Measurements from ENCODE around the gene HAGHL. TPM values are rescaled to one million over a fixed set of nuclear protein-coding genes. Genes with fewer than 3 reads are reported as not detected.

The HAGHL gene
- total and polyA plus RNA-seq, 2 of the 8 experiments (the other 6 are each of a cell fraction or from before 2014, with no cell fraction given): 26.6 to 26.9 TPM

- Histone ChIP-seq H4K20me1 (replicated peaks in 1 of 2; ENCODE audit: control insufficient read depth in 1 of 2, insufficient read depth in 2 of 2, low read length in 2 of 2) (peaks cover 0 to 1% of the 10 kb centered on the region in 2 experiments), H2AFZ (ENCODE audit: low read length) (no peak overlapping the region), H3K27me3 (replicated peaks in 1 of 4; ENCODE audit: control insufficient read depth in 3 of 4, extremely low read depth in 1 of 4, insufficient read depth in 3 of 4, low read length in 3 of 4) (peaks cover 0 to under 1% (median 0%) of the 10 kb centered on the region in 4 experiments; a peak in 2 of 7 replicates), H3K56ac (replicated peaks; ENCODE audit: insufficient read length, low read depth, low read length) (no peak overlapping the region), H3K23ac (ENCODE audit: insufficient read length) (no peak overlapping the region), H2BK5ac (ENCODE audit: low read depth, low read length) (no peak overlapping the region), H3K14ac (ENCODE audit: insufficient read length) (no peak overlapping the region), H2AK5ac (ENCODE audit: low read depth, low read length) (no peak overlapping the region), H2BK15ac (ENCODE audit: low read length) (no peak overlapping the region; the same call in 1 of the 2 replicates), H3K9me3 (ENCODE audit: insufficient read depth in 2 of 2, low read depth in 1 of 2, low read length in 1 of 2) (no peaks in the 10 kb centered on the region), H4K91ac (replicated peaks; ENCODE audit: insufficient read length, low read length) (no peak overlapping the region), H3K4me3 (ENCODE audit: extremely low read depth in 1 of 4, insufficient read depth in 2 of 4, low read depth in 3 of 4, low read length in 4 of 4) (no peak overlapping the region), H3K4me2 (ENCODE audit: insufficient read depth in 1 of 2, low read depth in 2 of 2, low read length in 2 of 2) (no peak overlapping the region), H2BK12ac (ENCODE audit: low read depth, low read length) (no peak overlapping the region), H2BK20ac (ENCODE audit: low read length) (no peak overlapping the region), H3K27ac (ENCODE audit: low read depth, low read length) (no peak overlapping the region), H3K9ac (replicated peaks in 1 of 4; ENCODE audit: extremely low read depth in 1 of 4, low read depth in 3 of 4, low read length in 3 of 4) (no peak overlapping the region), H3K79me2 (ENCODE audit: control insufficient read depth in 1 of 2, insufficient read depth in 2 of 2, low read length in 2 of 2) (no peaks in the 10 kb centered on the region), H3K23me2 (ENCODE audit: low read depth, low read length) (no peaks in the 10 kb centered on the region; the same call in 1 of the 2 replicates), H2BK120ac (replicated peaks; ENCODE audit: low read depth, low read length) (no peak overlapping the region), H3K79me1 (ENCODE audit: low read depth, low read length) (no peaks in the 10 kb centered on the region), H3K18ac (ENCODE audit: extremely low read depth, low read length) (no peak overlapping the region), H3K4me1 (replicated peaks in 1 of 4; ENCODE audit: control insufficient read depth in 3 of 4, insufficient read depth in 4 of 4, low read length in 3 of 4) (peaks cover 0 to 1% (median under 1%) of the 10 kb centered on the region in 4 experiments; a peak in 2 of 7 replicates), H3K4ac (replicated peaks; ENCODE audit: insufficient read length, low read depth, low read length) (no peak overlapping the region), H3K36me3 (ENCODE audit: control insufficient read depth in 2 of 4, insufficient read depth in 4 of 4, low read length in 3 of 4) (no peaks in the 10 kb centered on the region), H4K5ac (ENCODE audit: insufficient read length, low read depth, low read length) (no peak overlapping the region), H4K8ac (ENCODE audit: extremely low read depth, insufficient read depth, low read length) (no peak overlapping the region)
- DNase-seq (ENCODE audit: low read depth in 1 of 2, low spot score in 2 of 2) (no peak), FAIRE-seq (no peak)
- ChIA-PET CTCF (ENCODE audit: partially characterized antibody) (interaction anchor here (1.0 to 6.0 kb wide), 4 partner anchors 11 to 64 kb away, joined by 3 to 35 read pairs (median 9); no protein-coding TSS in a partner anchor), POLR2A (ENCODE audit: partially characterized antibody) (interaction anchor here (2.0 kb wide), 1 partner anchor 58 kb away, joined by 8 read pairs; no protein-coding TSS in a partner anchor)
- 95% methylated on average over 29 of the region's 46 CpGs; no CpG with 5 or more reads in 1 of the 2 experiments for WGBS, 2 experiments (ENCODE audit: extremely low coverage in 1 of 2, insufficient coverage in 1 of 2, insufficient read length in 1 of 2, insufficient replicate concordance in 2 of 2, low coverage in 1 of 2, low lambda C conversion rate in 2 of 2, missing lambda C conversion rate in 1 of 2)
- TF ChIP-seq SP2 (IDR thresholded peaks at IDR 0.05; ENCODE audit: low read length) (no peak), KDM5A (IDR thresholded peaks at IDR 0.05; ENCODE audit: low read length) (no peak)
Measured at GRCh38 chr16:774086-775001, 47.4 kb downstream of the HAGHL start.

All from H1 (cell line).